Activated CD4-positive, CD25-positive, alpha-beta regulatory T cell treated with anti-CD3 and anti-CD28 coated beads, Interleukin-2, amount 50 U/mL, for 16 hours (primary cell): Measurements from ENCODE around the gene INSM2.

Source experiments
- DNase-seq: peaks from one replicate; pipeline ENCODE4 v3.0.0-alpha.2; 2020; ENCODE audit warnings: low read depth, low spot score

The INSM2 gene

DNA sequence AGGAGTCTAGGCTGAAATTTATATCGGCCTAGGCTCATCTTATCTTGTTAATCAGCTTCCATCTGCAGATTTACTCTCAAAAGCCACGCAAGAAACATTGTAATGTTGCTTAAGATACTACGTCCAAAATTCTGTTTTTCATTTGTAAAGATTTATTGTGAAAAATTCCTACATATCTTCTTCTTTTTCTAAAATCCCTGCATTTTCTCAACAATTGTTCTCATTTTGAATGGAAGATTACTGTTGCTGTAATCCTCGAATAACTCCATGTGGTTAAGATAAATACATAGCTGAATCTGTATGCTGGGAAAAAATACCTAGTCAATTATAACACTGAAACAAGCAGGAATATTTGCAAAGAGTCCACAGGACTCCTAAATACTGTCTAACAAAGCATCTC is 15.6 kb downstream of the INSM2 start:
- no peak for DNase-seq

DNA sequence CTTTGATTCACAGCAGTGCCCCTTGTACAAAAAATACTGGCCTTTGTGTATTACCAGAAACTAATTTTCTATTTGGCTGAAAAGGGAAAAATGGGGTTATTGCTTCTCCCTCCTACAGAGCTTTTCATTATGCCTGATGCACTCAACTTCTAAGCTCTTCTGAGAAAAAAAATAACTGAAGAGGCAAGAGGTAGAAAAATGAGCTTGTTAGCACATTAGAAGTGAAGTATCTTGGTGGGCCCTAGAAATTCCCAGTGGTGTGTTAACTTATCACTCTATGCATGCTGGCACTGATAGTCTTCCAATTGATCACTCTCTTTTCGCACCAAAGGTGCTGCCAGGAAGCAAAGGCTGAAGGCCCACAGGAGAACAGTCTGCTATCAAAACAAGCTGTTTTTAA is 17.1 kb downstream of the INSM2 start:
- no peak for DNase-seq

DNA sequence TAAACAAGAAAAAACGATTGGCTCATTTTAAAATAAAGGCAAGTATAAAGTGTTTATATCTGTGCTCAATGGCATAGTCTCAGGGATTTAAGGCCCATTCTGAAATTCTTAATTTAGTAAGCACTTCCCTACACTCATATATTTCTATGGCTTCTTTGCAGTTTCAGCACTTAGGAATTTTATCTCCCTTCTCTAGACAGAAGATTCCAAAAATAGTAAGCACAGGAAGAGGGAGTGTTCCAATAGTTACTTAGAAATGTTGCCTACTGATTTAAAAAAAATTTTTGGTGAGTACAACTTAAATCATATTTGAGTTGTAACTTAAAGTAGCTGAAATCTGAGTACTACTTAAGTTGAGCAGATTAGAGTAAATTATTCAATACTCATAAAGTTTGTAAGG is 19.8 kb downstream of the INSM2 start:
- no peak for DNase-seq

DNA sequence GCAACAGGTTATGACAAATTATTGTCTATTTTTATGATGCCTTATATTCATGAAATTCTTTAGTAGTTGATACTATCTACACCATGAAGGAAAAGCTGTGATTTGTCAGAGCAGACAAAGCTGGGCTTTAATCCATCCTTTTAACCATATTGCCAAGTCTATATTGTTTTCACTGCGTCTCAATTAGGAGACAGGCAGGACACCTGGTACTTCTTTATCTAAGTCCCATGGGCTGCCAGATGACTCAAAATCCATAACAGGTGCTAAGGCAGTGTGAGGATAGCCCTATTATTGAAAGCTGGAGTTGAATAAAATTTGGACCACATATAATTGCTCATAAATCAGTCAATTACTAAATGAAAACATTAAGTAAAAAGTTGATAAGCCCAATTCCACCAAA is 22.6 kb downstream of the INSM2 start:
- DNase-seq = no peak

DNA sequence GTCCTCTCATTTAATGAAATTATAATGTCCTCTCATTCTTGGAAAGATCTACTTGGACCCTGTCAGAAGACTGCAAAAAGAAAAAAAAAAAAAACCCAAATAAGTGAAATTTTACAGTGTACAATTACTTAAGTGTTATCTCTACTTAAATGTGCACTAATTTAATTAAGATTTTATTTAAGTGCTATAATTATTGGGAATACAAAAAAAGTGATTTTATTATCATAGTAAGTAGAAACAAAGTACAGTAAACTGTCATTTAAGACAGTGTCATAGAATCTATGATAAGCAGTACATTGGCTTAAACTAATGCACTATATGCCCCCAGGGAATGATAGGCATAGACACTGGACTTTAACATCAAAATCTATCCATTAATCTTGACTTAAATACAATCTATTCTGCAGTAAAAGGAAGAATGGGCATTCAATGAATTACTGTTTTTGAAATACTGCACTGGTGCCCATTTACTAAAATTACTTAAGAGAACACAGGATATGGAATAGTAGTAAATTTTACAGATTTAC is 23.3 kb downstream of the INSM2 start:
- no peak for DNase-seq

DNA sequence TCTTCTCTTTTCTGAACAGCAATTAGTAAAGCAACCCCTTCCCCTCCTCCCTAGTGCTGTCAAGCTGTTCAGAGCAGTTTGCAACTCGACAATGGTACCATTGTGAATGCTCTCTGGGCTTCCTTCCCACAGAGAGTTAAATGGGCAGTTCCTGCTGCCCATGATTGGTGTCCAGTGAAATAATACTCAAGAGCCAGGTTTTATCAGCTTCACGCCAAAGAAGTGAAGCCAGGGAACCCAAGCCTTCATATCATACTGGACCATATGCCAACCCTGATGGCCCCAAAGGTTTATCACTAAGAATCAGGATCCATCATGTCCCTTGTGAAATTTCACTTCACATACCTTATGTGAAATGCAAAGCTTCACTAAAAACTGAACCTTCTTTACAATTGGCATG is 24.7 kb downstream of the INSM2 start:
- no peak for DNase-seq

DNA sequence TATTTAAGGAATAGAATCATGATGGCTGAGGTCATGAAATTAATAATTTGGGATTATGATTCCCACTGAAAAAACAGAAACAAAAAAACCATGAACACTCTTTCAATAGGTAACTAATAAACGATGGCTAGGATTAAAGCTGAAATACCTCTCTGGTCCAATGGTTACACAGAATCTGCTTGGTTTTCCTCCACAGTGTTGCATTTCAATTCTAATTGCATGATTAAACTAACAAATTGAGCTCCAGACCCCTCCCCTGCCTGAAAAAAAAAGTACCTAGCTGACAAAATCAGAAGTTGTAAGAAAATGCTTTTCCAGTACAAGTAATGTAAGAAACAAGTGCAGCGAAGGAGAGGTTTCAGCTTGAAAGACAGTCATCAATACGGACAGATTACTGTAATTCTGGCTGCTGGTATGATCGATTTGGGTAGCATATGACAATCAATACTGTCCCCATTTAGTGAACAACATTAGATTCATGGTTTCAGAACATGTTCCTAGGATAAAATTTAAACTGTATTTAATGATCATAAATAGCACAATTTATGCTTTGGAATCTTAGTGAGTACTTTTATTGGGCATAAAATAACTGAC is 32.0 kb downstream of the INSM2 start:
- DNase-seq = no peak

DNA sequence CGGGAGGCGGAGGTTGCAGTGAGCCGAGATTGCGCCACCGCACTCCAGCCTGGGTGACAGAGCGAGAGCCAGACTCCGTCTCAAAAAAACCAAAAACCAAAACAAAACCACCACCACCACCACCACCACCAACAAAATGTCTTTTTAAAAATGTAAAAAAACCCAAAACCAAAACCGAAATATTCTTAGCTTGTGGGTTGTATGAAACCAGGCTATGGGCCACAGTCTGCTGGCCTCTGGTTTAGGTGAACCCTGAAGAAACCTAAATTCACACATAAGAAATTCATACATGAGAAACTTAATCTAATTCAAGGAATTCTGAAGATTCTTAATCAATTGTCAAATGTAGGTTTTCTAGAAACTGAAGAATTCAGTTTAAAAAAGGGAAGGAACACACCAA is 37.6 kb downstream of the INSM2 start:
- no peak for DNase-seq

DNA sequence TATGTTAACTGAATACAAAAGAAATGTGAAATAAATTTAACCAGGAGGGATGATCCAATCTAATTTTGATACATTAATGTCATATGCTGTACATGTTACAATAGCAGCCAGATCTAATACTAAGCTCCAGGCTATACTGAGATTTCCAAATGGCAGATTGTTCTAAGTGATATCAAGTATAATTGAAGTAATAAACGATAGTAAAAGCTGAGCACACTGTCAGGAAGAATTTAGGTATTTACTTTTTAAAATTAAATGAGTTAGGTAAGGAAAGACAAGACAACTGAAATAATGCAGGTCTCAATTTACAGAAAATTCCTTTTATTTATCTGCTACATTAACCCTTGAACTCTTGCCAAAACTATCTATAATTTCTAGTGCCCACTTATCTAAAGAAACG is 39.9 kb downstream of the INSM2 start:
- no peak for DNase-seq

DNA sequence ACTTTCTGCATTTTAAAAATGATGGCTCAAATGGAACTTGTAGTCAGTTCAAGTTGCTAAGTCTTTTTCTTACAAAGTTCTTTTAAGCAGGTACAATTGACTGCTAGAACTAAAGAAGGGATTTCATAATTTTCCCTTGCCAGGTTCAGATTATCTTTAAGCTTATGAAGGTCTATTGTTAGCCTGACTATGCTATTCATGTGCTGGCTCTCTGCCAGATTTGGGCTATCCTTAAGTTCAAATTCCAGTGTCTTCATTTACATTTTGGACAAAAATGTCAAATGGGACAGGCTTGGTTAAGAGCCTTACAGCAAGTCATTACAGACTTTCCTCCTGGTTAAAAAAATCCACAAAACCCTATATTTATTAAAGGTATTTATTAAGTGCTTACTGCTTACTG is 42.3 kb downstream of the INSM2 start:
- DNase-seq = no peak

DNA sequence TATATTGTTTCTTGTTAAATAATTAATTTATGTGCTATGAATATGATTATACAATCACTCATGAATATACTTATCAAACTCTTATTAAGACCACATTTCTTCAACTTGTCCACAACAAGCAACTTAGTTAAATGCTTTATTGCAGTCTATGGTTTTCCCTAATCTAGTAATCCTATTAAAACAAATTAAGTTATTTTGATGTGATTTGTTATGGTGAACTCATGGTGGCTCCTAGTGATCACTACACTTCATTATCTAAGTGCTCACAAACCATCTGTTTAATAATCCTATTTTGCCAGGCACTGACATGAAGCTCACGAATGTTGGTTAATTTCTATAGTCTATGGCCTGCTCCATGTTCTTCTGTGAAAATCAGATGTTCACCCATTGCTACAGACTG is 42.9 kb downstream of the INSM2 start:
- no peak for DNase-seq

DNA sequence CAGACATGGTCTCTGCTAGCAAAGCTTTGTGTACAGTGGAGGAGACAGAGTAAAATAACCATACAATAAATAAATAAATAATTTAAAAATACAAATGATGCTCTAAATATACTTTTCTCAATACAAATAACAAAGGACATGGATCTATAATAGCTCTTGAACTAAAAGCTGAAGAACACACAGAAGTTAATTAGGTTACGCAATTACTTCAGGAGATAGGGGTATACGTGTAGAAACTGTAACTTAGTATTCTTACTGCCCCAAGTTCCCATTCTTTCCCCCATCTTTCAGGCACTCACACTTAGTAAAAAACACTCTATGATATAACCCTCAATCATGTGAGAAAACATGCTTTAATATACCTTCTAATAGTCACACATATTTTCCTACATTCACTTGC is 44.2 kb downstream of the INSM2 start:
- no peak for DNase-seq

DNA sequence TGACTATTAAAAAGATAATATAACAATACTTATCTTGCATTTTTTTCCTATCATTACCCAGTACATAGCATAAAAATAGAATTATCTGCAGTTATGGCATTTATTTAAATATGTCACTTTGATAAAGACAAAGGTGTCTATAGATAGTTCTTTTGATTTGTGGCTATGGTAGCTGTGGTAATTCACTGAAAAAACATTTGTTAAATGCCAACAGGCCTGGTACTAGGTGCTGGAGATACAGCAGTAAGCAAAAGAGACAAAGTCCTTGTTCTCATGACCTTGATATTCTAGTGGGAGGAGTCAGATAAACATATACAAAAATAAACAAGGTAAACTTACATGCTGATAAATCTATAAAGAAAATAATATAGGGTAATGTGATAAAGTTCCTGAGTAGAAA is 44.7 kb downstream of the INSM2 start:
- no peak for DNase-seq
